Epithelial cell of esophagus (primary cell): ENCODE measurements around the gene PNPLA2.

Experiments
- DNase-seq: peaks from one replicate; pipeline ENCODE4 v3.0.0; 2010; ENCODE audit warnings: low read depth
- H3K4me3 ChIP-seq: 2 replicates; pipeline ENCODE4 v1.5.1; 2011; ENCODE audit warnings: mild to moderate bottlenecking, low read length, control low read depth
- CTCF ChIP-seq: IDR thresholded peaks from 2 replicates; pipeline ENCODE4 v1.5.1; 2011; ENCODE audit warnings: low read depth, mild to moderate bottlenecking, low read length, control low read depth, inconsistent platforms; ENCODE audit not compliant: insufficient read depth; ENCODE audit errors: missing control alignments

The PNPLA2 gene

GRCh38 chr11:861105-861479 lies 42.4 kb downstream of the PNPLA2 start:
- no peak for DNase-seq
- no peak overlapping the region for H3K4me3 ChIP-seq
- no peak for TF ChIP-seq CTCF

GRCh38 chr11:862081-862661 lies 43.5 kb downstream of the PNPLA2 start:
- no peak for DNase-seq
- no peak for TF ChIP-seq CTCF
- H3K4me3 ChIP-seq = no peak overlapping the region

- DNase-seq = no peak
- no peak for TF ChIP-seq CTCF
- H3K4me3 ChIP-seq = no peak overlapping the region
Observed at GRCh38 chr11:862696-863022, 43.9 kb downstream of the PNPLA2 start.

GRCh38 chr11:863023-863909 lies 44.6 kb downstream of the PNPLA2 start:
- no peak for DNase-seq
- no peak for TF ChIP-seq CTCF
- no peak overlapping the region for H3K4me3 ChIP-seq

- no peak for DNase-seq
- TF ChIP-seq CTCF = no peak
- H3K4me3 ChIP-seq = no peak overlapping the region
Observed at GRCh38 chr11:863910-864827, 45.5 kb downstream of the PNPLA2 start.

GRCh38 chr11:864898-865297 lies 46.2 kb downstream of the PNPLA2 start:
- no peak for DNase-seq
- TF ChIP-seq CTCF = no peak
- no peak overlapping the region for H3K4me3 ChIP-seq
